ELR (cell line): Measurements from ENCODE around the gene OSBPL10.

ENCODE experiments used
- DNase-seq: peaks from one replicate; pipeline ENCODE4 v3.0.0-alpha.2; 2015; ENCODE audit warnings: low read depth

Gene OSBPL10

GRCh38 chr3:31740397-31740796, 240.7 kb downstream of the OSBPL10 start:
- DNase-seq = no peak

GRCh38 chr3:31738412-31738811, 242.7 kb downstream of the OSBPL10 start:
- DNase-seq = no peak

GRCh38 chr3:31735667-31736066, 245.4 kb downstream of the OSBPL10 start:
- DNase-seq = no peak

- DNase-seq = no peak
Observed at GRCh38 chr3:31733234-31733667, 247.8 kb downstream of the OSBPL10 start.

GRCh38 chr3:31732548-31732947, 248.5 kb downstream of the OSBPL10 start:
- DNase-seq = no peak

GRCh38 chr3:31729573-31729972, 251.5 kb downstream of the OSBPL10 start:
- DNase-seq = no peak

GRCh38 chr3:31729082-31729481, 252.0 kb downstream of the OSBPL10 start:
- no peak for DNase-seq

- peak; percentile 16 for DNase-seq
Observed at GRCh38 chr3:31728403-31728802, 252.7 kb downstream of the OSBPL10 start.

- no peak for DNase-seq
Observed at GRCh38 chr3:31725976-31726375, 255.1 kb downstream of the OSBPL10 start.

- no peak for DNase-seq
Observed at GRCh38 chr3:31725568-31725967, 255.5 kb downstream of the OSBPL10 start.

GRCh38 chr3:31724651-31725050, 256.4 kb downstream of the OSBPL10 start:
- peak; percentile 46 for DNase-seq

GRCh38 chr3:31724116-31724515, 256.9 kb downstream of the OSBPL10 start:
- DNase-seq = no peak

GRCh38 chr3:31723701-31724100, 257.4 kb downstream of the OSBPL10 start:
- no peak for DNase-seq

- DNase-seq = no peak
Observed at GRCh38 chr3:31721676-31722075, 259.4 kb downstream of the OSBPL10 start.

GRCh38 chr3:31714495-31715280, 266.4 kb downstream of the OSBPL10 start:
- no peak for DNase-seq

GRCh38 chr3:31713816-31714215, 267.2 kb downstream of the OSBPL10 start:
- no peak for DNase-seq

- DNase-seq = no peak
Observed at GRCh38 chr3:31710123-31710803, 270.8 kb downstream of the OSBPL10 start.

GRCh38 chr3:31709526-31709925, 271.5 kb downstream of the OSBPL10 start:
- DNase-seq = no peak

GRCh38 chr3:31709005-31709404, 272.1 kb downstream of the OSBPL10 start:
- no peak for DNase-seq

- no peak for DNase-seq
Observed at GRCh38 chr3:31707286-31707685, 273.8 kb downstream of the OSBPL10 start.

- no peak for DNase-seq
Observed at GRCh38 chr3:31705736-31706135, 275.3 kb downstream of the OSBPL10 start.

- DNase-seq = peak; percentile 74
Observed at GRCh38 chr3:31704591-31705179, 276.4 kb downstream of the OSBPL10 start.

- no peak for DNase-seq
Observed at GRCh38 chr3:31704156-31704555, 276.9 kb downstream of the OSBPL10 start.
